GM12874 (cell line): ENCODE data around the gene MT1X.

Experiments
- TF ChIP-seq, protein P1 (sequence below): IDR thresholded peaks from 2 replicates; pipeline ENCODE4 v1.5.1; 2011; ENCODE audit warnings: low read depth, mild to moderate bottlenecking, control low read depth, low read length, moderate library complexity; ENCODE audit not compliant: insufficient read depth

Gene MT1X

DNA sequence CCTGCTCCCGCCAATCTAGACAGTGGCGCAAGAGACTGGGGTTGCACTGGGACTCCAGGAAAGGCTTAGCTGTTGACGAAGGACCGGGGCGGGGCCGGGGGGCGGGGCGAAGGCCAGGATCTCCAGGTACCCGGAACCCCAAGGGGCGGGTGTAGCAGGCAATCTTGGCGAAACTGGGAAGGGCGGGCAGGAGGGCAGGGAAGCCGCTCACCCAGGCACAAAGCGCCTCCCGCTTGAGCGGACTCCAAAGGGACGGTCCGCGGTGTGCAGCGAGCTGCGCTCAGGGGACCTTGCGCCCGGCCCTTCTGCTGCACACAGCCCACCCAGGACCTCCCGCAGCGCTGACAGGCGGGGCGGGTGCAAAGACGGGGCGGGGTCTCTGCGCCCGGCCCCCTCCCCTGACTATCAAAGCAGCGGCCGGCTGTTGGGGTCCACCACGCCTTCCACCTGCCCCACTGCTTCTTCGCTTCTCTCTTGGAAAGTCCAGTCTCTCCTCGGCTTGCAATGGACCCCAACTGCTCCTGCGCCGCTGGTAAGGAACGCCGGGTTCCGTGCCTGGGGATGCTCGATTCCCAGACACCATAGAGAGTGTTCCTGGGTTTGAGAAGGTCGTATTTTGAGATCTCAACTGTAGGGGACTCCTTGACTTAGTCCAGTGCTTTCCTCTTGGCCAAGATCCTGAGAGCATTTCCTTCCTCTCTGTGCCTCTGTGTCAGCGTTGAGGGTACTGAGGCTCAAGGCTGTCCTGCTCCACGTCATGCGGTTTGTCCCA, 24.5 kb upstream of the MT1X start, which contains the start of gene MT1F:
MT1F (plus strand) TSS at position 405 of the 772 bp plus-strand sequence; CDS start at position 505, 100 bp downstream.
- TF ChIP-seq, protein P1, sequence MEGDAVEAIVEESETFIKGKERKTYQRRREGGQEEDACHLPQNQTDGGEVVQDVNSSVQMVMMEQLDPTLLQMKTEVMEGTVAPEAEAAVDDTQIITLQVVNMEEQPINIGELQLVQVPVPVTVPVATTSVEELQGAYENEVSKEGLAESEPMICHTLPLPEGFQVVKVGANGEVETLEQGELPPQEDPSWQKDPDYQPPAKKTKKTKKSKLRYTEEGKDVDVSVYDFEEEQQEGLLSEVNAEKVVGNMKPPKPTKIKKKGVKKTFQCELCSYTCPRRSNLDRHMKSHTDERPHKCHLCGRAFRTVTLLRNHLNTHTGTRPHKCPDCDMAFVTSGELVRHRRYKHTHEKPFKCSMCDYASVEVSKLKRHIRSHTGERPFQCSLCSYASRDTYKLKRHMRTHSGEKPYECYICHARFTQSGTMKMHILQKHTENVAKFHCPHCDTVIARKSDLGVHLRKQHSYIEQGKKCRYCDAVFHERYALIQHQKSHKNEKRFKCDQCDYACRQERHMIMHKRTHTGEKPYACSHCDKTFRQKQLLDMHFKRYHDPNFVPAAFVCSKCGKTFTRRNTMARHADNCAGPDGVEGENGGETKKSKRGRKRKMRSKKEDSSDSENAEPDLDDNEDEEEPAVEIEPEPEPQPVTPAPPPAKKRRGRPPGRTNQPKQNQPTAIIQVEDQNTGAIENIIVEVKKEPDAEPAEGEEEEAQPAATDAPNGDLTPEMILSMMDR: no peak

DNA sequence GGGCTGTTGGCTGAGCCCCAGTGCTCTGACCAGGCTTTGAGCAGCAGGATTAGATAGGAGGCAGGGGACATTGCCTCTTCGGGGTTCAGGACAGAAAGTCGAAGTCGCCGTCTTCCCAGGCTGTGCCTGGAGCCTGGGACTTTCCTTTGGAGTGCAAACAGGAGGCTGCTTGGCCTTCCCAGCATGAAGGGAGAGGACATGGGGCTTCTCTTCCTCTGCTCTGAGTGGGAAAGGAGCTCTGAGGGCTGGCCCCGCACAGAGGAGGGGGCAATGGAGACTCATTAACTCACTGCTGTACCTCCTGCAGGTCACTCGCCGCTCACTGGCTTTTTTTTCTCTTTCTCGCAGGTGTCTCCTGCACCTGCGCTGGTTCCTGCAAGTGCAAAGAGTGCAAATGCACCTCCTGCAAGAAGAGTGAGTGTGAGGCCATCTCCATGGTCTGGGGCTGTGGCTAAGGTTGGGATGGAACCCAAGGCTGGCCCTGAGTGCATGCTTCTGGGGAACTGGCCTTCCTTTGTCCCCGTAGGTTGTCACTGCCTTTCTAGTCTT, 23.9 kb upstream of the MT1X start:
- TF ChIP-seq, protein P1: no peak

DNA sequence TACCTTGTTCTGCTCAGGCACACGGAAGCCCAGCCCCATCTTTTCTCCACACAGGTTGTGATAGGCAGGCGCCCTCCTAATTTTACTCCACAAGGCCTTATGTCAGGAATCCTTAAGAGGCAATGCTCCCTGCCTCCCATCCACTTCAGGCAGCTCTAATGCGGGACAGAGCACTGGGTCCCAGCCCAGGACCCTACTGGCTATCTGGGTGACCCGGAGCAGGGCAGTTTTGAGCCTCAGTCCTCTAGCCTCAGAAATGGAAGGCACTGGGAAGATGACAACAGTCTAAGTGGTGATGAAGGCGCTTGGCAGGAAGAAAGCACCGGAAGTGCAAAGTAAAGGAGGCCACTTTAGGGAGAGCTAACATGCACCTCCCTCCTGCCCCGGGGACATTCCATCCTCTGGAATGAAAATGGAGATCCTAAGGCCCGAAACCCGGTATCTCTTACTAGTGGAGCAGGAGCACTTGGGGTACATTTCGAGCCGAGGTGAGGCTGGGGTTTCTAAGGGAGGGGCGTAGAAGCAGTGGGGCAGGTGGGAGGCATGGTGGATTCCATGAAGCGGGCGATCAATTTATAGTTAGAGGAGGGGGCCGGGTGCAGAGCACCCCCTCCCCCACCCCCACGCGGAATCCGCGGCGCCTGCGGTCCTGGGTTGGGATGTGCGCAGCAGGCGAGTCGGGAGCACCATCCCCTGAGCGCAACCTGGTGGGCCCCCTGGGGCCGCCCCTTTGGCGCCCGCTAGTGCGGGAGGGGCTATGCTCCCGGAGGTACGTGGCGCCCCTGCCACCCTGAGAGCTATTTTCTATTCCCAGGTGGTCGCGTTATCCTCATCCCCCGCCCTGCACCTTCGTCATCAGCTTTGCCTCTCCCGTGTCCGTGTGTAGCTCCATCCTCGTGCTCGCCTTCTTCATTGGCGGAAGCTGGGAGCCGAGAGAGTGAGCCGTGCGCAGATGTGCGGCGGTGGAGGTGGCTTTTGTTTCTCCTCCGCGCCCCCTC, 19.6 kb upstream of the MT1X start:
- TF ChIP-seq, protein P1: no peak

DNA sequence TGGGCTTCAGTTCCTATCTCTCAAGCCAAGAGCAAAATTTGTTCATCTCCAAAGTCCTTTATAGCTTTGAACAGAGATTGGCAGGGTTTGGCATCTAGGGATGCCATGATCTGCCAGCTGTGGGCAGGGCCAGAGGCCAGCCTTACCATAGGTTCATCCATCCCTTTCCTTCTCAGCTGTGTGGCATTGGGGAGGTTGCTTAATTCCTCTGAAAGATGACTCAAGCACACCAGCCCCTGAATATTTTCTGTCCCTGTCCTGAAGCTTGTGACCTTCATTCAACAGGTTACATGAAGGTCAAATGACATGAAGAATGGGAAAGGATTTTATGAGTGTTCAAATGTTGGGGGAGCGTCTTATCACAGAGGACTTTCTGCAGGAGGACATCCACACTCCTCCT, 17.8 kb upstream of the MT1X start:
- TF ChIP-seq, protein P1: no peak

DNA sequence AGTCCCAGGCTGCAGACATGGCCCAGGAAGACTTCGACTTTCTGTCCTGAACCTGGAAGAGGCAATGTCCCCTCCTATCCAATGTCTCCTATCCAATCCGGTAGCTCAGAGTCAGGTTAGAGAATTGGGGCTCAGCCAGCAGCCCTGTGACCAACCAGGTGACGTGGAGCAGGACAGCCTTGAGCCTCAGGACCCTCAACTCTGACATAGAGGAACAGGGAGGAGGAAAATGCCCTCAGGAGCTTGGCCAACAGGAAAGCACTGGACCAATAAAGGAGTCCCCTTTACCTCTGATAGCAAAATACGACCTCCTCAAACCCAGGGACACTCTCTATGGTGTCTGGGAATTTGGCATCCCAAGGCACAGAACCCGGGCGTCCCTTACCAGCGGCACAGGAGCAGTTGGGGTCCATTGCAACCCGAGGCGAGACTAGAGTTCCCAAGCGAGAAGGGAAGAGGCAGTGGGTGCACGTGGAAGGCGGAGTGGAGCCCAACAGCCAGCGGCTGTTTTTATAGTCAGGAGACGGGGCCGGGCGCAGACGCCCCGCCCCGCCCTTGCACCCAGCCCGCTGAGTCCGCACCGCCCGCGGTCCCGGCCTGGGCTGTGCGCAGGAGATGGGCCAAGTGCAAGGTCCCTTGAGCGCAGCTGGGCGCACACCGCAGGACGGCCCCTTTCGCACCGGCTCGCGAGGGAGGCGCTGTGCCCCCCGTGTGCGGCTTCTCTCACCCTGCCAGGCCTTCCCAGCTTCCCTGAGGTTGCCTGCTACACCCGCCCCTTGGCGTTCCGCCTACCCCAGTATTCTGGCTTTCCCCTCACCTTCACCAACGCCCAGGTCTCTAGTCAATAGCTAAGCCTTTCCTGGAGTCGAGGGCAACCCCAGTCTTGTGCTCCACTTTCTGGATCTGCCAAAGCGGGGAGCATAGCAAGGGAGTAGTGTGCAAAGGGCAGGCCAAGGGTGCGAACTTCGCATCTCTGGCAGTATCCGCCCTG, 14.4 kb upstream of the MT1X start, which contains the start of gene MT1G:
MT1G (minus strand) TSS at position 485 of the 991 bp plus-strand sequence; CDS start at position 413, 72 bp downstream.
- TF ChIP-seq, protein P1: no peak

DNA sequence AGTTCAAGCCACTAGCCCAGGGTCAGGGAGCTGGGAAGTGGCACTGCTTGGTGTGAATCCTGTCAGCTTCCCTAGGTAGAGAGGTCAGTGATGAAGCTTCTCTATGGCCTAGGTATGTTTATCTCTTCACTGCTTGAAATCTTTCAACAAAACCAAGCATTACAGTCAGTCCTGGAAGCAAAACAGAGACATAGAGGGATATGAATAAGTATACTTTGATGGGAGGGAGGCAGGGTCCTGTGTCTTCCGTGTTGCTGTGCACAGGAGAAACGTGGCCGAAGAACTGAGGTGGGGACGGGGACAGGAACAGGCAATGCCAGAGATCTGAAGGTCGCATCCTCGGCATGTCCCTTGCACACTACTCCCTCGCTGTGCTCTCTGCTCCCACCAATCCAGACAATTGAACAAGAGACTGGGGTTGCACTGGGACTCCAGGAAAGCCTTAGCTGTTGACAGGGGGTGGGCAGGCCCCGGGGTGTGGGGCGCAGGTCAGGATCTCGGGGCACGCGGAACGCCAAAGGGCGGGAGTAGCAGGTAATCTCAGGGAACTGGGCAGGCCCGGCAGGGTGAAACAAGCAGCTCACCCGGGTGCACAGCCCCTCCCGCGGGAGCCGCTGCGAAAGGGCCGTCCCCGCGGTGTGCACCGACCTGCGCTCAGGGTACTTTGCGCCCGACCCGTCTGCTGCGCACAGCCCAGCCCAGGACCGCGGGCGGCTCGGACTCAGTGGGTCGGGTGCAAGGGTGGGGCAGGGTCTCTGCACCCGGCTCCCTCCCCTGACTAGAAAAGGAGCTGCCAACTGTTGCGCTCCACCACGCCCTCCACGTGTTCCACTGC, 13.0 kb upstream of the MT1X start, which contains the start of gene MT1H:
MT1H (plus strand) TSS at position 810 of the 835 bp plus-strand sequence. CDS start 71 bp downstream, outside the sequence.
- TF ChIP-seq, protein P1: no peak
